Effector CD8-positive, alpha-beta T cell (primary cell): ENCODE results near the gene ZNF385B.

Source experiments
- DNase-seq: peaks from one replicate; lab custom pipeline; 2025; lab: John Stamatoyannopoulos, UW

ZNF385B gene

GRCh38 chr2:179444056-179444455 is 417.4 kb downstream of the ZNF385B start:
- DNase-seq: no peak

- no peak for DNase-seq
Measured at GRCh38 chr2:179443180-179443579, 418.2 kb downstream of the ZNF385B start.

GRCh38 chr2:179442206-179442605 is 419.2 kb downstream of the ZNF385B start:
- DNase-seq: no peak

GRCh38 chr2:179441551-179441950 is 419.9 kb downstream of the ZNF385B start:
- DNase-seq: no peak

- DNase-seq: no peak
Measured at GRCh38 chr2:179440642-179441251, 420.7 kb downstream of the ZNF385B start.

DNA sequence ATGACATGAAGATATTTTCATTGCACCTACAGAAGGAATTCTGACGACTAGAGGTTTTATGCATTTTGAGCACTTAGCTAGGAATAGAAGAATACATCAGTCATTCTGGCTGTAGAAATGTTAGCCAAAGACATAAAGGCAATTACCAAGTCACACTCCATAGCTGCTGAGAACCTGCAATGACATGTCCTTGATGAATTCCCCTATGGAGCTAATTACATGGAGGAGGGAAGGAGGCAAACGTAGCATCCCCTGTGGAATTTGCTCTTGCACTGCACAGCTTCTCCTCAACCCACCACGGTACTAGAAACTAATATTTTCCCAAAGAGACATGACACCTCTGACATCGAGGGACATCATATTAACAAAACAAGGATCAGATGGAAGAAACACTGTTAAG is 422.8 kb downstream of the ZNF385B start:
- no peak for DNase-seq

GRCh38 chr2:179437430-179437829 is 424.0 kb downstream of the ZNF385B start:
- no peak for DNase-seq

DNA sequence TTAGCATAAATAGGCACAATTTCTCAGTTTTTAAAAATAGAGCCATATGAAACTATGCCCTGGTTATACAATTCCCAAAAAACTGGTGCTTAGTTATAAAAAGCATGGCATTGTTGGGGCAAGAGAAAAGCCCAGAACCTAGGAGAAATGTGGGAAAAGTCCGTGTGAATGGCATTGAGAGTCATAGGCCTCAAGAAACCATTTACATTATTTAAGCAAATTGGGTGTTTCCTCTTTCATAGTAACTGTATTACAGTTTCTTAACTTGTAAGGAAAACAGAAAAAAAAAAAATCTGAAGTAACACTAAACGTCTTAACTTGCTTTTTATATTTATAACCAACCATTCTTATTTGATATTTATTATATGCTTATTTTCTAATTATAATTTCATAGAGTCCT is 425.8 kb downstream of the ZNF385B start:
- DNase-seq: no peak

DNA sequence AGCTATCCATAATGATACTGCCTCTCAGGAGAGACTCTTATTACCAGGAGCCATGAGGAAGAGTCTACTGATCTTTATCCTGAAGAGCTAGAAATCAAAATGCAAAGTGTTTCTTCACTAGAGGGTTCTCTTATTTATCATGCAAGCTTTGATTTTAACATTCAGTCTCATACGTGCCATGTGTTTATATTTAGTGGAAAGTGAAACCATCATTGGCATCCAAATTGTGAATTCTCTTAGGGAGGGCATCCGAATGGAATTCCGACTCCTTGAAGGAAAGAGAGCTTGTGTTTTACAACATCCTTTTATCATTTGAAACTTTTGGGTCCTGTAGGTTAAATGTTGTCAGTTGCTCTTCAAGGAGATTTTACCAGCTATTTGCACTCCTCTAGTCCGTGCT is 426.4 kb downstream of the ZNF385B start:
- DNase-seq: no peak

- no peak for DNase-seq
Measured at GRCh38 chr2:179434357-179434756, 427.1 kb downstream of the ZNF385B start.

GRCh38 chr2:179432751-179433150 is 428.7 kb downstream of the ZNF385B start:
- DNase-seq: no peak

GRCh38 chr2:179429597-179429996 is 431.8 kb downstream of the ZNF385B start:
- no peak for DNase-seq

GRCh38 chr2:179429060-179429471 is 432.3 kb downstream of the ZNF385B start:
- no peak for DNase-seq

- no peak for DNase-seq
Measured at GRCh38 chr2:179428649-179429048, 432.8 kb downstream of the ZNF385B start.

GRCh38 chr2:179427065-179427464 is 434.3 kb downstream of the ZNF385B start:
- no peak for DNase-seq

GRCh38 chr2:179424571-179424970 is 436.8 kb downstream of the ZNF385B start:
- no peak for DNase-seq

GRCh38 chr2:179422037-179422643 is 439.3 kb downstream of the ZNF385B start:
- no peak for DNase-seq

DNA sequence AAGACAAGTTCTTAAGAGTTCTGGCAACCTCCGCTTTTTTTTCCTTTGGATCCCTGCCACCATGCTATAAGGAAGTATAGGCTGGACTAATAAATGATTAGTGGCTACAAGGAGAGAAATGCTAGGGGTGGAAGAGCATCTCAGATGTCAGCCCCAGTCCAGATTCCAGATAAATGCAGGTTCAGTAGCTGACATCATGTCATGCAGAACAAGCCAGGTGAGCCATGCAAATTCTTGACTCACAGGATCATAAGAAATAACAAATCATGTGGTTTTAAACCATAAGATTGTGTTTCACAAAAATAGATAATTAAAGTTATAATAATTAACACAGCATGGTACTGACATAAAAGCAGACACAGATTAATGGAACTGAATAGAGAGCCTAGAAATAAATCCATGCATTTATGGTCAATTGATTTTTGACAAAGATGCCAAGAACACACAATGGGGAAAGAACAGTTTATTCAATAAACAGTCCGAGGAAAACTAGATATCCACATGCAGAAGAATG is 443.9 kb downstream of the ZNF385B start:
- DNase-seq: no peak

DNA sequence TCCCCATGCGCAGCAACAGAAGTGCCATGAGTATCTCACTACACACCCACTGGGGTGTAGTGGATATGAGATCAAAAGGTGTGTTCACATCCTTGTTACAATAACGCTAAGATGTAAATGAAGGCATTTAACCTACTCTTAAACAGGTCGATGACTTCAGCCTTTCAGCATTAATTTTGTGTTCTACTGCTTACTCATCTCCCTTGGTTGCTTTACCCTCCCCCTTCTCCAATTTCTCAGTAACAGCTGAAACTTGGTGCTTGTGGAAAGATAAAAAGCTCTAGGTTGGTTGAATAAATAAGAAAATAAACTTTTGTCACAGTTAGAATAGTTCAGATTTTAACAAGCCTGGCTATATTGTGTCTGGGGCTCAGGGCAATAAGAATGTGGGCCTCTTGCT is 449.3 kb downstream of the ZNF385B start:
- no peak for DNase-seq

DNA sequence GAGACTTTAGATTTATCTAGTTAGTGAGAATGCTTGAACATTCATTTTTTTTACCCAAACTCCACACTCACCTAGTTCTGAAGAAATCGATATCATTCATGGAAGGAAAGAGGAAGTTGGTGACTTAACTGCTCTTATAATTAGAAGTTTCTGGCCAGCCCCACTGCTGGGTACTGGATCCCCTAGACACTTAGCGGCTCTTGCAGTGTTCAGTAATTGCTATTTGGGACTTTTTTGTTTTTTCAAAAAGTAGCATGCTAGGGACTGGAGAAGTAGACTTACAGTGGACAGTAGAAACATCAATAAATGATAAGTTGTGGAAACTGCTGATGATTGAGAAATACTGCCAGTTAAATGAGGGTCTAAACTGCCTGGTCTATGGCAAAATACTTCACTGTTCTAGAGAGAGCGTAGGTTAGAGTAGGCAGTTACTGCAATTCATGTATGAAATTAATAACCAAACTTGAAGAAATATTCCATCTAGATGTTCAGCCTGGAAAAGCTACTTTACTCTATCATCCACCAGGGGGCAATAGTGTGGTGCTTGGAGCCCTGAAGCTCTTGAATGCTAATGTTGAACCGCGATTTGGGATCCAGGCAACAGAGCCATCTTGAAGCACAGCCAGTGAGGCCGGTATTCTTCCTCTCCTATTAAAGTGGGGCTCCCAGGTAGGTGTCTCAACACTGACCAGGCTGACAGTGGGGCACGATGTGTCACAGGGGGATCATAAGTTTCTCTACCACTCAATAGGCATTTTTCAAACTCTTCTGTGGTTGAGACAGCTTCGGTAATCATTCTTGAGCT is 450.7 kb downstream of the ZNF385B start:
- no peak for DNase-seq

DNA sequence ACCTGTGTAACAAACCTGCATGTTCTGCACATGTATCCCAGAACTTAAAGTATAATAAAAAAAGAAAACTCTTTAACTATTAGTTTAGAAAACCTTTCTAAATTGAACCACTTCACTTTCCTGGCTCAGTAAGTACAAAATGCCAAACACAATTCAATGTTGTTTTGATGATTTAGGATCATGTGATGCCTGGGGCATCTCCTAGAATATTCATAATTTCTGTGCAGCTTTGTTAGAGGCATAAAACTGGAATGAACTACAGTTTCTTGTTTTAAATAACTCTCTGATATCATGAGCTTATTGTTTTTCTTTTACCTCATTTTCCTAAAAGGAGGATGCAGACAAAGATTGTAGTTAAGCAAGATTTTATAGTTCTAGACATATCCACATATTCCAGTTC is 457.8 kb downstream of the ZNF385B start:
- no peak for DNase-seq

- DNase-seq: no peak
Measured at GRCh38 chr2:179393481-179393880, 467.9 kb downstream of the ZNF385B start.
